Loucy (cell line): ENCODE data around the gene PLA2G4F.

Source experiments
- H2AFZ ChIP-seq: fragments of 200-600 bp; sonication (generic); 2 replicates; pipeline ENCODE4 v1.6.0; 2016; ENCODE audit warnings: antibody characterized with exemption, mild to moderate bottlenecking, low read length, moderate library complexity
- H3F3A ChIP-seq: fragments of 200-600 bp; 2 replicates; pipeline ENCODE4 v1.6.0; 2016; ENCODE audit warnings: antibody characterized with exemption, low read depth, mild to moderate bottlenecking
- H3K27me3 ChIP-seq: fragments of 200-600 bp; sonication (generic); 2 replicates; pipeline ENCODE4 v1.6.1; 2014; ENCODE audit warnings: low read length, mild to moderate bottlenecking; ENCODE audit not compliant: insufficient read depth, poor library complexity, severe bottlenecking
- H3K36me3 ChIP-seq: fragments of 200-600 bp; sonication (generic); 2 replicates; pipeline ENCODE4 v1.6.1; 2016; ENCODE audit warnings: low read length; ENCODE audit not compliant: insufficient read depth
- H3K4me1 ChIP-seq: fragments of 200-600 bp; sonication (generic); 2 replicates; pipeline ENCODE4 v1.5.1; 2014; ENCODE audit warnings: low read length, mild to moderate bottlenecking; ENCODE audit not compliant: insufficient read depth, poor library complexity, severe bottlenecking
- H3K4me2 ChIP-seq: fragments of 200-600 bp; sonication (generic); 2 replicates; pipeline ENCODE4 v1.6.0; 2014; ENCODE audit warnings: antibody characterized with exemption, low read length, low read depth, mild to moderate bottlenecking; ENCODE audit not compliant: poor library complexity, severe bottlenecking
- H3K4me3 ChIP-seq: fragments of 200-600 bp; sonication (generic); 2 replicates; pipeline ENCODE4 v1.5.1; 2014; ENCODE audit warnings: low read length, mild to moderate bottlenecking, mixed read lengths; ENCODE audit not compliant: poor library complexity, severe bottlenecking
- H3K79me2 ChIP-seq: fragments of 200-600 bp; sonication (generic); 2 replicates; pipeline ENCODE4 v1.6.1; 2014; ENCODE audit warnings: low read length; ENCODE audit not compliant: insufficient read depth
- H3K9ac ChIP-seq: fragments of 200-600 bp; sonication (generic); 2 replicates; pipeline ENCODE4 v1.6.0; 2014; ENCODE audit warnings: mild to moderate bottlenecking, low read depth, low read length, moderate library complexity; ENCODE audit not compliant: poor library complexity, severe bottlenecking
- H3K9me2 ChIP-seq: fragments of 200-600 bp; sonication (generic); replicated peaks from 2 replicates; pipeline ENCODE4 v1.6.1; 2016; ENCODE audit warnings: low read depth, low read length, mixed read lengths
- H3K9me3 ChIP-seq: fragments of 200-600 bp; sonication (generic); 2 replicates; pipeline ENCODE4 v1.6.1; 2014; ENCODE audit warnings: mild to moderate bottlenecking, antibody characterized with exemption, low read length, low read depth; ENCODE audit not compliant: insufficient read depth
- H4K20me1 ChIP-seq: fragments of 200-600 bp; sonication (generic); 2 replicates; pipeline ENCODE4 v1.6.0; 2014; ENCODE audit warnings: antibody characterized with exemption, low read length, mild to moderate bottlenecking; ENCODE audit not compliant: insufficient read depth, poor library complexity, severe bottlenecking
- CTCF ChIP-seq: fragments of 200-600 bp; sonication (generic); conservative IDR thresholded peaks from 2 replicates; pipeline ENCODE4 v1.5.1; 2014; ENCODE audit warnings: mild to moderate bottlenecking, antibody characterized with exemption, low read length
- EZH2phosphoT487 ChIP-seq: fragments of 200-600 bp; IDR thresholded peaks from 2 replicates; pipeline ENCODE4 v1.6.1; 2018; ENCODE audit warnings: antibody characterized with exemption, mild to moderate bottlenecking, moderate library complexity, borderline replicate concordance

PLA2G4F gene

DNA sequence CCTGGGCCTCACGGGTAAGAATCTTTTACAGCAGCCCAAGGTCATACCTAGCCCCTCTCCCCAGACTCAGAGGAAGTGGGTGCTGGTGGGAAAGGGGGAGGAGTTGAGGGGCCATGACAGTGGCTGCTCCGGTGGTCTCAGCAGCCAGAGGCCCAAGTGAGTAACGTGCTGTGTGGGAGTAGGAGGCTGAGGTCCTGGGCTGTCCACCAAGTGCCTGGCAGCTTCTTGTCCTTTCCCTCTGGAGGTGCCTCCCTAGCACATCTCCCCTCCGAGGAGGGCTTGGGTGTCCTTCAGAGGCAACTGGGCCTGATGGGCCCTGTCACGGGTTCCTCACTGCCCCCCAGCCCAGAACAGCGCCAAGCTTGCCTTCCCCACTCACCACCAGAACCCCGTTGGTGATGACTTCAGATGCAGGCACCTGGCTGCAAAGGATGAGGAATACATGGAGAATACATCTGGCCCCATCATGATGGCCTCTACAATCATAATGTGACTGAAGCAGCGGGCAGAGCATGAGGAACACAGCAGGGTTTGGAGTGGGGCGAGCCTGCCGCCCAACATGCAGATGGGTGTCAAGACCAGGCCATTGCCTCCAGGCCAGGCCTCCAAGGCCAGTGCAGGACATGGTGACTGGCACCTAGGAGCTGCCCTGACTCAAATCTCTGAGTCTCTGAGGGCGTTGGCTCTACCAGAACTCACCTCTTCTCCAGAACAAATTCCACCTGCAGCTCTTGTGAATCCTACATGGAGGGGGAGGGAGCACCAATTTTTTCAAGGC lies 3.3 kb downstream of the PLA2G4F start:
- no peak overlapping the region; the same call in 1 of the 2 replicates for H2AFZ ChIP-seq
- no peaks in the 10 kb centered on the region for H4K20me1 ChIP-seq
- TF ChIP-seq CTCF, result no peak
- no peaks in the 10 kb centered on the region for H3K79me2 ChIP-seq
- H3K36me3 ChIP-seq, result no peaks in the 10 kb centered on the region
- no peak overlapping the region for H3K9ac ChIP-seq
- H3K4me3 ChIP-seq, result no peak overlapping the region
- no peaks in the 10 kb centered on the region for H3F3A ChIP-seq
- no peaks in the 10 kb centered on the region for H3K27me3 ChIP-seq
- H3K9me3 ChIP-seq, result no peaks in the 10 kb centered on the region
- H3K9me2 ChIP-seq, result no peaks in the 10 kb centered on the region
- no peak overlapping the region for H3K4me2 ChIP-seq
- peaks cover 4% of the 10 kb centered on the region for H3K4me1 ChIP-seq

GRCh38 chr15:42152196-42152920 lies 4.1 kb downstream of the PLA2G4F start:
- no peaks in the 10 kb centered on the region for H3F3A ChIP-seq
- no peaks in the 10 kb centered on the region for H4K20me1 ChIP-seq
- TF ChIP-seq EZH2phosphoT487 (no peak), CTCF (no peak)
- H3K9me2 ChIP-seq, result no peaks in the 10 kb centered on the region
- H3K4me3 ChIP-seq, result no peak overlapping the region
- H3K36me3 ChIP-seq, result no peaks in the 10 kb centered on the region
- no peak overlapping the region for H3K4me2 ChIP-seq
- H3K79me2 ChIP-seq, result no peaks in the 10 kb centered on the region
- H2AFZ ChIP-seq, result peak overlapping the region; percentile 51
- H3K9me3 ChIP-seq, result no peaks in the 10 kb centered on the region
- no peaks in the 10 kb centered on the region for H3K27me3 ChIP-seq
- peaks cover 4% of the 10 kb centered on the region for H3K4me1 ChIP-seq
- H3K9ac ChIP-seq, result no peak overlapping the region

DNA sequence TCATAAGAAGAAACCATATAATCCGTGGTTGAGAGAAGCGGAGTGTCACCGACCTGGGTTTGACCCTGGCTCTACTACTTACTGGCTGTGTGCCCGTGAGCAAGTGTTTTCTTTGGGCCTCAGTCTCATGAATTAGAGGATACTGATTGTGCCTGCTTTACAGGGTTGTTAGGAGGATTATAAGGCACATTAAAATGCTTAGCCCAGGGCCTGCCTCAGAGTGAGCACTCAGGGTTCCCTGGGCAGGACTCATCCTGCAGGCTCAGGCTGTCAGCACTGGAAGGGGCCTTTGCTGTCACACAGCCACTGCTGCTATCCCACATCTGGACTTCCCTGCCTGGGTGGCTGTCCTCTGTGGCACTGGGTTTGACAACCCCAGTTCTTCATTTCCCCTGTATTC lies 4.7 kb downstream of the PLA2G4F start:
- H3K4me2 ChIP-seq, result no peak overlapping the region

More for the DNA sequence above, 4.7 kb downstream of the PLA2G4F start:
- no peaks in the 10 kb centered on the region for H3K36me3 ChIP-seq
- H3K4me3 ChIP-seq, result no peak overlapping the region
- H3K9me2 ChIP-seq, result no peaks in the 10 kb centered on the region
- no peaks in the 10 kb centered on the region for H3K9me3 ChIP-seq
- peaks cover 4% of the 10 kb centered on the region for H3K4me1 ChIP-seq
- no peak for TF ChIP-seq EZH2phosphoT487
- no peak for TF ChIP-seq CTCF
- H2AFZ ChIP-seq, result peak overlapping the region; percentile 51
- no peak overlapping the region for H3K9ac ChIP-seq
- H3K79me2 ChIP-seq, result no peaks in the 10 kb centered on the region
- H4K20me1 ChIP-seq, result no peaks in the 10 kb centered on the region
- no peaks in the 10 kb centered on the region for H3K27me3 ChIP-seq
- no peaks in the 10 kb centered on the region for H3F3A ChIP-seq
